Activated CD8-positive, alpha-beta memory T cell treated with anti-CD3 and anti-CD28 coated beads, Interleukin-2, amount 50 U/mL, for 4 hours (primary cell): ENCODE measurements around the gene UBE3B.
"Not testable (repeated sequence)": the region's sequence is repeated elsewhere in the genome, so short reads cannot be mapped to it uniquely, and the experiment has no call there.

Source experiments
- DNase-seq: peaks from one replicate; pipeline ENCODE4 v3.0.0-alpha.2; 2020

The UBE3B gene

GRCh38 chr12:109449845-109450532 is 27.4 kb upstream of the UBE3B start:
- no peak for DNase-seq

GRCh38 chr12:109450980-109451379 is 26.5 kb upstream of the UBE3B start:
- DNase-seq, result no peak

GRCh38 chr12:109451400-109451799 is 26.0 kb upstream of the UBE3B start:
- DNase-seq, result no peak

GRCh38 chr12:109452489-109452888 is 24.9 kb upstream of the UBE3B start:
- no peak for DNase-seq

- no peak for DNase-seq
Observed at GRCh38 chr12:109455706-109456105, 21.7 kb upstream of the UBE3B start.

- DNase-seq, result no peak
Observed at GRCh38 chr12:109458086-109458485, 19.3 kb upstream of the UBE3B start.

GRCh38 chr12:109458771-109459208 is 18.6 kb upstream of the UBE3B start:
- no peak for DNase-seq

GRCh38 chr12:109459247-109459646 is 18.2 kb upstream of the UBE3B start:
- DNase-seq, result no peak

- DNase-seq, result no peak
Observed at GRCh38 chr12:109460538-109460937, 16.9 kb upstream of the UBE3B start.

GRCh38 chr12:109461049-109461845 is 16.2 kb upstream of the UBE3B start:
- DNase-seq, result no peak

GRCh38 chr12:109461846-109462756 is 15.3 kb upstream of the UBE3B start:
- no peak for DNase-seq

- no peak for DNase-seq
Observed at GRCh38 chr12:109462868-109463692, 14.4 kb upstream of the UBE3B start.

- no peak for DNase-seq
Observed at GRCh38 chr12:109463756-109464155, 13.7 kb upstream of the UBE3B start.

GRCh38 chr12:109464642-109465351 is 12.6 kb upstream of the UBE3B start:
- no peak for DNase-seq

- DNase-seq, result no peak
Observed at GRCh38 chr12:109466305-109466704, 11.1 kb upstream of the UBE3B start.

GRCh38 chr12:109466821-109467220 is 10.6 kb upstream of the UBE3B start:
- no peak for DNase-seq

- no peak for DNase-seq
Observed at GRCh38 chr12:109467978-109468676, 9.3 kb upstream of the UBE3B start.

- DNase-seq, result no peak
Observed at GRCh38 chr12:109469517-109469916, 7.9 kb upstream of the UBE3B start.

- no peak for DNase-seq
Observed at GRCh38 chr12:109473006-109473405, 4.4 kb upstream of the UBE3B start.

- not testable (repeated sequence) for DNase-seq
Observed at GRCh38 chr12:109473526-109474270, 3.7 kb upstream of the UBE3B start.
